GM23248 (cell line): ENCODE data around the gene PDCD7. TPM values are rescaled to one million over a fixed set of nuclear protein-coding genes. Genes with fewer than 3 reads are reported as not detected.
"Not testable (repeated sequence)": the region's sequence is repeated elsewhere in the genome, so short reads cannot be mapped to it uniquely, and the experiment has no call there.

Experiments
- DNase-seq: peaks from one replicate; pipeline ENCODE4 v3.0.0-alpha.2; 2015
- H2AFZ ChIP-seq: fragments of 200-600 bp; sonication (generic); 2 replicates; pipeline ENCODE4 v1.6.1; 2016; ENCODE audit warnings: antibody characterized with exemption
- H3F3A ChIP-seq: fragments of 200-600 bp; sonication (generic); 2 replicates; pipeline ENCODE4 v1.6.1; 2016; ENCODE audit warnings: mild to moderate bottlenecking, antibody characterized with exemption, mixed run types; ENCODE audit not compliant: insufficient read depth
- H3K27ac ChIP-seq: fragments of 200-600 bp; sonication (generic); 2 replicates; pipeline ENCODE4 v1.5.1; 2016; ENCODE audit warnings: mild to moderate bottlenecking
- H3K27me3 ChIP-seq: fragments of 200-600 bp; sonication (generic); replicated peaks from 2 replicates; pipeline ENCODE4 v1.6.1; 2016; ENCODE audit warnings: mild to moderate bottlenecking; ENCODE audit not compliant: insufficient read depth
- H3K36me3 ChIP-seq: fragments of 200-600 bp; sonication (generic); 2 replicates; pipeline ENCODE4 v1.6.1; 2016; ENCODE audit warnings: low read depth, mild to moderate bottlenecking
- H3K4me1 ChIP-seq: fragments of 200-600 bp; sonication (generic); 2 replicates; pipeline ENCODE4 v1.6.1; 2016; ENCODE audit warnings: mild to moderate bottlenecking; ENCODE audit not compliant: insufficient read depth
- H3K4me2 ChIP-seq: fragments of 200-600 bp; sonication (generic); one replicate; pipeline ENCODE4 v1.6.1; 2016; ENCODE audit warnings: mild to moderate bottlenecking; ENCODE audit not compliant: unreplicated experiment
- H3K4me3 ChIP-seq: fragments of 200-600 bp; sonication (generic); 2 replicates; pipeline ENCODE4 v1.5.1; 2016; ENCODE audit warnings: mild to moderate bottlenecking
- H3K79me2 ChIP-seq: fragments of 200-600 bp; sonication (generic); 2 replicates; pipeline ENCODE4 v1.6.1; 2016; ENCODE audit warnings: mild to moderate bottlenecking; ENCODE audit not compliant: insufficient read depth
- H3K9ac ChIP-seq: fragments of 200-600 bp; sonication (generic); 2 replicates; pipeline ENCODE4 v1.6.1; 2016; ENCODE audit warnings: mild to moderate bottlenecking
- H3K9me2 ChIP-seq: fragments of 200-600 bp; sonication (generic); 2 replicates; pipeline ENCODE4 v1.6.1; 2016; ENCODE audit warnings: mixed run types, mild to moderate bottlenecking, moderate library complexity; ENCODE audit not compliant: insufficient read depth
- H3K9me3 ChIP-seq: fragments of 200-600 bp; sonication (generic); one replicate; pipeline ENCODE4 v1.6.1; 2017; ENCODE audit warnings: low read depth
- H4K20me1 ChIP-seq: fragments of 200-600 bp; sonication (generic); 2 replicates; pipeline ENCODE4 v1.6.0; 2016; ENCODE audit not compliant: insufficient read depth
- EZH2 ChIP-seq: fragments of 200-600 bp; sonication (generic); IDR thresholded peaks from 2 replicates; pipeline ENCODE4 v1.6.1; 2018; ENCODE audit warnings: antibody characterized with exemption, mild to moderate bottlenecking; ENCODE audit not compliant: insufficient read depth, poor library complexity, severe bottlenecking
- EZH2phosphoT487 ChIP-seq: fragments of 200-600 bp; sonication (generic); IDR thresholded peaks from 2 replicates; pipeline ENCODE4 v1.6.1; 2018; ENCODE audit warnings: antibody characterized with exemption, moderate library complexity, mild to moderate bottlenecking, low read depth; ENCODE audit not compliant: insufficient read depth
- WGBS, 2 experiments: methylation state at CpG; one replicate each; pipeline ENCODE4 v1.1.6; 2015 to 2017; ENCODE audit warnings: low lambda C conversion rate in 2 of 2, low coverage in 1 of 2; ENCODE audit errors: missing lambda C conversion rate in 2 of 2; 5-methylcytosine and 5-hydroxymethylcytosine counted together
- in situ Hi-C: fragments of 300-500 bp; cut with MboI; formaldehyde crosslinking; loops from 2 replicates; pipeline ENCODE4 v1.15.0; 2020
- polyA plus RNA-seq: library from polyadenylated mRNA; unstranded; fragments of >200 nt; fragmentation: Nextera tagmentation; extraction: Ambion mirVana; gene quantifications from 2 replicates; pipeline ENCODE4 v1.2.1, GENCODE V29; 2016
- total RNA-seq: library from RNA; depleted of rRNA; stranded (reverse); fragments of >200 nt; shearing (Covaris generic); gene quantifications from 2 replicates; pipeline ENCODE4 v1.2.3, GENCODE V29; 2014

Gene PDCD7
- total and polyA plus RNA-seq, 2 experiments from 2014 or later, result 7.5 to 13.6 TPM

DNA sequence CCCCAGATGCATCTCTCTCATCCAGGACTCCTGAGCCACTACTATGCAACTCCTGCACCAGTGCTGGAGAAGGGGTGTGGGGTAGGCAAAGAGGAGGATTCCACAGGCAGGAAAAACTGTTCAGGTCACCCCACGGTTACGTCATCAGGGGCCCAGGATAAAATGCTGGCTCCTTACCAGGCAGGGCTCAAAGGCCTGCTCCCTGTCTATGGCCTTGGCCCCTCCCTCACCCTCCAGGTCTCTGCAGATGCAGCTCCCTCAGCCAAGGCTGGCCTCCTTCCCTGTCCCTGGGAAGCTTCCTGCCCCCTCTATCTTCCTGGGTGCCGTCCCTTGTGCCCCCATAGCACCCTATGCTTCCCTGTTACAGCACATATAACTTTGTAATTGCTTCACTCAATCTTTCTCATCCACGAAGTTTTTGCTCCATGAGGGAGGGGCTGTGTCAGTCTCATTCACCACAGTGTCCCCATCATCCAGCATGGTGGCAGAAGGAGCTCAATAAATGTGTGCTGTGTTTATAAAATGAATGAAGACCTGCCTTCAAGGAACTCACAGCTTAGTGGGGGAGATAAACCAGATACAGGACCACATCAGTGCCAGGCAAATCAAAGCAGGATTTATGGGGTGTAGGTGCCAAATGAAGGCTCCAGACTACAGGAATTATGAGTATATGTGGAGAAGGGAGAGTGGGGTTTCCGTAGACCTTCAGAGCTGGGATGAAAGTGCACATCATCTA lies 38.4 kb downstream of the PDCD7 start:
- H3K27me3 ChIP-seq, result no peaks in the 10 kb centered on the region
- H3K9ac ChIP-seq, result no peak overlapping the region
- H3K4me2 ChIP-seq, result no peak overlapping the region
- H3K36me3 ChIP-seq, result peaks cover 9% of the 10 kb centered on the region; the same call in 1 of the 2 replicates
- H3F3A ChIP-seq, result no peaks in the 10 kb centered on the region
- H3K9me2 ChIP-seq, result no peaks in the 10 kb centered on the region
- H3K79me2 ChIP-seq, result no peaks in the 10 kb centered on the region
- WGBS, 2 experiments, result 74 to 80% methylated on average over 5 of the region's 5 CpGs
- no peaks in the 10 kb centered on the region for H3K9me3 ChIP-seq
- no peak overlapping the region for H3K4me3 ChIP-seq
- H2AFZ ChIP-seq, result no peak overlapping the region
- in situ Hi-C loops, result no loop called here
- no peak for TF ChIP-seq EZH2phosphoT487
- TF ChIP-seq EZH2, result no peak
- H3K4me1 ChIP-seq, result no peaks in the 10 kb centered on the region
- H4K20me1 ChIP-seq, result no peaks in the 10 kb centered on the region
- no peak overlapping the region for H3K27ac ChIP-seq
- DNase-seq, result no peak

DNA sequence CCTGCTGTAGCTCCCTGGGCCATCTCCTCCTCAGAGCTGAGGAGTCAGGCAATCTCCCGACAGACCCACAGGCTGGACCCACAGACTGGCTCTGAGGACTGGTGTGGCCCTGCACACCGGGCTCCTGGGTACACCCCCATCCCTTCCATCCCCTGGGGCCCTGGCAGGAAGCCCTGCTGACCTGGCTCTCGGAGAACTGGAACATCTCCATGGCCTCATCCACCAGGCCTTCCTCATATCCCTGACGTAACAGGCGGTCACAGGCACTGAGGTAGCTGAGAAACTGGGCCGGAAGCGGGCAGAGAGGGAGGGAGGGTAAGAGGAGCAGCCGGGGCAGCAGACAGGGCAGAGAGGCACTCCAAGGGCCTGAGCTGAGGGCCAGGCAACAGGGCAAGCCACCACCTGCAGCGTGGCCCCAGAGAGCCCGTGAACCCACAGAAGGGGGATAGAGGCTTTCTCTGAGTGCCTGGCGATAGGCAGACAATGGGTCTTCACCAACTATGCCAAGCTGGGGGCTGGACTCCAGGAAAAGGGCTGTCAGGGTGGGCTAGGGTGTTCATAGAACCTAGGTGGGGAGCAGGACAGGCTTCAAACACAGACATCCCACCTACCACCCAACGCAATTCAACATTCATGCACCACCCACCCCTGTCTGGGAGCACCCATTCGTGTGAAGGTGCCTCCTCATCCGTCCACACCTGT lies 39.2 kb downstream of the PDCD7 start:
- no peaks in the 10 kb centered on the region for H3K4me1 ChIP-seq

DNA sequence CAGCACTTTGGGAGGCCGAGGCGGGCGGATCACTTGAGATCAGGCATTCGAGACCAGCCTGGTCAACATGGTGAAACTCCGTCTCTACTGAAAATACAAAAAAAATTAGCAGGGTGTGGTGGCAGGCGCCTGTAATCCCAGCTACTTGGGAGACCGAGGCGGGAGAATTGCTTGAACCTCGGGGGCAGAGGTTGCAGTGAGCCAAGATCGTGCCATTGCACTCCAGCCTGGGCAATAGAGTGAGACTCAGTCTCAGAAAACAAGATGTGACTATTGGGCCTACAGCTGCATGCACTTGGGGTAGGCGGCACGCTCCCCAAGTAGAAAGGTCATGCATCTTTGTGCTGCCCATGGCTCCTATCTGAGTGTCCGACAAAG lies 39.8 kb downstream of the PDCD7 start:
- H3K36me3 ChIP-seq, H3K27ac ChIP-seq, H3K4me1 ChIP-seq, H2AFZ ChIP-seq, H3K27me3 ChIP-seq, H3F3A ChIP-seq, in situ Hi-C loops, H3K9me2 ChIP-seq, H4K20me1 ChIP-seq, H3K4me2 ChIP-seq, H3K4me3 ChIP-seq, H3K9me3 ChIP-seq, DNase-seq, H3K79me2 ChIP-seq, H3K9ac ChIP-seq: not testable (repeated sequence)
- WGBS, 2 experiments, result 90 to 95% methylated on average over 13 of the region's 13 CpGs

More for the DNA sequence above, 39.2 kb downstream of the PDCD7 start:
- no peak overlapping the region for H3K4me3 ChIP-seq
- peaks cover 9% of the 10 kb centered on the region; the same call in 1 of the 2 replicates for H3K36me3 ChIP-seq
- in situ Hi-C loops, result no loop called here
- H3K9me2 ChIP-seq, result no peaks in the 10 kb centered on the region
- no peaks in the 10 kb centered on the region for H3K27me3 ChIP-seq
- TF ChIP-seq EZH2phosphoT487 (no peak), EZH2 (no peak)
- no peaks in the 10 kb centered on the region for H3F3A ChIP-seq
- H3K9ac ChIP-seq, result no peak overlapping the region
- H3K79me2 ChIP-seq, result no peaks in the 10 kb centered on the region
- no peak overlapping the region for H2AFZ ChIP-seq
- no peaks in the 10 kb centered on the region for H4K20me1 ChIP-seq
- no peaks in the 10 kb centered on the region for H3K9me3 ChIP-seq
- WGBS, 2 experiments, result 93 to 94% methylated on average over 14 of the region's 14 CpGs
- no peak overlapping the region for H3K27ac ChIP-seq
- no peak overlapping the region for H3K4me2 ChIP-seq
- no peak for DNase-seq

DNA sequence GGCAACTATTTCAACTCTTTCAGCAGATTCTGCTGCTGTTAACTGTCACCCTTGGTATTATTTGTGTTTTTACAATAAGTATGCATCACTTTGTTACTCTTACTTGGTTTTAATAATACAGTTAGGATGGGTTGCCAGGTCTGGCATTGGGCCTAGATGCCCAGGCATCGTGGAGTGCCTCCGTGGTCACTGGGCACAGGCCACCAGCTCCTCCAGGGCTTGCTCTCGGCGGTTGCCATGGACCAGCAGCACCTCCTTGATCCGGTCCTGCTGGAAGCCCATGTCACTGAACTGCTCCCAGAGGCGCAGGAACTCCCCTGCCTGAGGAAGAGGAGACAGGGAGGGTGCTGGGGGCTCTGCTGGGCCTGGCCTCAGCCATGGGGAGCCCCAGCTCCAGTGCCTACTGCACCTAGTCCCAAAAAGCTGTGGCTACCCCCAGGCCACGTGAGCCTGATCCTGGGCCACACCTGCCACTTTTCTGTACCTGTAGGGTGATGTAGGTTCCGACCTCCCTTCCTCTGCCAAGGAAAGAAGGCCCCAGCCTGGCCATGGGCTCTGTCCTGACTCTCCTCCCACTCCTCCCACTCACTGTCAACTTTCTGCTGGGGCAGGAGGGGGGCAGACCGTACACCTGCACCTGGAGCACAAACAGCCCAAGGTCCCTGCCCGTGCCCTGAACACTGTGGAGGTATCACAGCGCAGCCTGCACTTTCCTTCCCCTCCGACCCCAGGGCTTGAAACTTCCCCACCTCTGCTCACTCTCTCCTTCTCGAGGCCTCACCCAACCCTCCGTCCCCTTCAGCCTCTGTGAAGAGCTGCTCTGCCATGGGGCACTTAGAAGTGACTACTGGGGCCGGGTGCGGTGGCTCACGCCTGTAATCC lies 40.5 kb downstream of the PDCD7 start:
- H4K20me1 ChIP-seq, result no peaks in the 10 kb centered on the region
- H2AFZ ChIP-seq, result no peak overlapping the region
- no peak overlapping the region for H3K27ac ChIP-seq
- in situ Hi-C loops, result no loop called here
- H3K9me2 ChIP-seq, result no peaks in the 10 kb centered on the region
- no peak overlapping the region for H3K4me3 ChIP-seq
- no peaks in the 10 kb centered on the region for H3K79me2 ChIP-seq
- H3K36me3 ChIP-seq, result peaks cover 1% of the 10 kb centered on the region; the same call in 1 of the 2 replicates
- H3K4me1 ChIP-seq, result no peaks in the 10 kb centered on the region
- no peak overlapping the region for H3K9ac ChIP-seq
- no peak overlapping the region for H3K4me2 ChIP-seq
- no peaks in the 10 kb centered on the region for H3F3A ChIP-seq
- no peak for DNase-seq
- no peaks in the 10 kb centered on the region for H3K27me3 ChIP-seq
- WGBS, 2 experiments, result 78 to 81% methylated on average over 17 of the region's 17 CpGs
- no peaks in the 10 kb centered on the region for H3K9me3 ChIP-seq
- TF ChIP-seq EZH2phosphoT487 (no peak), EZH2 (no peak)
